ENCODE measurements around the gene TNRC6C. TPM values are rescaled to one million over a fixed set of nuclear protein-coding genes. Genes with fewer than 3 reads are reported as not detected.

TNRC6C gene
- total RNA-seq, 1 experiment from 2014 or later = 2.7 TPM

DNA sequence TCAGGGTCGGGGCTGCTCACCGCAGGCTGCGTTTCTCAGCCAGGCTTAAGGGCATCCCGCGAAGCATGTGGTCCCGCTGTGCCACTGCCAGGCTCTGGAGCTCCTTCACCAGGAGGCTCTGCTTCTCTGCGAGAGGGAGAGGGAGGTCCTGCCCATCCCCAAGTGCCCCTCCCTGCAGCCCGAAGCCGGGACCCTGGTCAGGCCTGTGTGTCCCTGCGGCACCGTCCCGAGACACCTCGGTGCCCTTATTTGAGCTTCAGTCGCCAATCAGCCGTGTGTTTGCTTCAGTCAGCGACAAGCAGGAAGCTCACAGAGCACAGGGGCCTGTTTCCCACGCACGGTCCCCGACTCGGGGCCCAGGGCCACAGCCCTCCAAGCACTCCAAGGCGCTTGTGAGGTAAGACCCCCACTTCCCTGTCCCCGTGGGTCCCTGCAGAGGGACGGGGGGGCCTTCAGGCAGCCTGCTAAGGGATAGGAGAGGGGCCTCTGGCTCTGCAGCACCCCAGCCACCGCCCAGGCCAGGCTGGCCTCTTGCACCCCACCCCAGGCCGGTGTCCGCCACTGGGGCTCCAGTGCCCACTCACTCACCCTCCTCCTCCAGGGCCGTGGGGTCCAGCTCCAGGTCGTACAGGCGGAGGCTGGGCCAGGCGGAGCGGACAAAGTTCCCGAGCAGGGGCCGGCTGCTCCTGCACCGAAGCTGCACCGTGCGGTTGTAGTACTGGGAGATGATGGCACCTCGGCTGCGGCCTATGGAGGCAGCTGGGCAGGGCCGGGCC lies 166.8 kb downstream of the TNRC6C start:
- no peak for DNase-seq (ENCODE audit: low read depth)

GRCh38 chr17:78125976-78126894 lies 167.7 kb downstream of the TNRC6C start:
- no peak for DNase-seq (ENCODE audit: low read depth)

DNA sequence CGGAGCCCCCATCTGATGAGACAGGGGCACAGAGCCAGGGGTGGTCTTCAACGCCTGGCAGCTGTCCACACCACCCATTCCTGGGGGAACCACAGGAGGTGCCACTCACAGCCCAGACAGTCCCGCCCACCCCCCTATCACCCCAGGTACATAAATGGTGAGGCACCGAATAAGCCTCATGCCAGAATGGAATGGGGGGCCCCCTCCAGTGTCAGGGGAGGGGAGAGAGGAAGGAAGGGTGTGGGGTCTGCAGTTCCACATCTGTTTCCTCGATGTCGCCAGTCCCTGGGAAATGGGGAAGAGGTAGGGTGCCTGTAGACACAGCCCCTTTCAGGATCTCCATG lies 168.4 kb downstream of the TNRC6C start:
- DNase-seq (ENCODE audit: low read depth) = no peak

DNA sequence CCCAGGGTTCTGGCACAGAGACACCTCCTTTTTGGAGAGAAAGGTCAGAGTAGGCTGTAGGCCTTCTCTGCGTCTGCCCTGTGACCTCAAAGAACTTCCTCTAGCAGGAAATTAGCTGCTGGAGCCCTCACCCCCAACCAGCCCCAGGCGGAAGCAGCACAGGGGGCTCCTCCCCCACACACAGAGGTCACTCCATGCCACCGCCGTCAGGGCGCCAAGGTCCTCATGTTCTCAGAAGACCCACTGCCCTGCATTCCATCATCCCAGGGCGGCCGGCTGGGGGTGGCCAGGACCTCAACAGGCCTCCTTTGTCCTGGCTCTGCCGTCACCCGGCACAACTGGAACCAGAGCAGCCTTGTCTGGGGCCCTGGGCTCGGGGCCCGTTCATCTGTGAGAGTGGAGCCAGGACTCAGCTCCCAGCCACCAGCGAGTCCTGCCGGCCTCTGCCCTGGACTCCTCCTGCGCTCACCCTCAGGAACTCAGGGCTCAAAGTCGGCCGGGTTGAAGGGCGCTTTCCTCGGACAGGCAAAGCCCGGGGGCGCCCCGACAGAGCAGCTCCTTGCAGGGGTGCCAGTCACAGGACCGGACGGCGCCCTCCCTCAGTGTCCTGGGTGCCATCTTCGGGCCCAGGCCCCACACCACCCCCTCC lies 168.9 kb downstream of the TNRC6C start:
- DNase-seq (ENCODE audit: low read depth) = no peak

DNA sequence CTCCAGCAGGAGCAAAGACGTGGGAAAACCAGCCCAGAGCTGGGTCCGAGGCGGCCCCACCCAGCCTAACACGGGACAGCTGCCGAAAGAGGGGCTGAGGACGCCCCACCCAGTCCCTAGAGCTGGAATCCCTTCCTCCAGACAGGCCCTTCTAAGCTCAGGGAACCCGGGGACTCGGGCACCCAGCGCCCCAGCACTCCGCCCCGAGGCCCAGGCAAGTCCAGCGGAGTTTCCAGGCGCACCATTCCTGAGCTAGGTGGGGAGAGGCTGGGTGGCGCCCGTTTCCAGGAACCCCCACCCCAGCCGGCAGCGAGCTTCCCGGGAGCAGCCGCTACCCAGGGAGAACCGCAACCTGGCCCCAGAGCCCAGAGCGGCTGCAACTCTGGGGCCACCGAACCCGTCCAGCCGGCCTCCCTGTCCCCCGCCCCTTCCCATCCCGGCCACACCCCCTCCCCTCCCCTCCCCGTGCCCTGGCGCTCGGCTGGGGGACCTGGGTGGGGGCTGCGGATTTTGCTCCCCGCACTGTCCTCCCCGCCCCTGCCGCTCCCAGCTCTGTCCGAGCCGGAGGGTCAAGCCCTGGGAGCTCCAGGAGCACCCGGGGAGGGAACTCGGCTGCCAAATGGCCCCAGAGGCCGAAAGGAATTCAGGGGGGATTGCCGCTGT lies 169.5 kb downstream of the TNRC6C start:
- no peak for DNase-seq (ENCODE audit: low read depth)

GRCh38 chr17:78128551-78129350 lies 170.2 kb downstream of the TNRC6C start, which contains the start of gene TMC6:
Gene TMC6, minus strand, starts transcription at chr17:78128755. Its CDS starts 1,923 bp downstream, at chr17:78126832.
- peak; percentile 49 for DNase-seq (ENCODE audit: low read depth)

DNA sequence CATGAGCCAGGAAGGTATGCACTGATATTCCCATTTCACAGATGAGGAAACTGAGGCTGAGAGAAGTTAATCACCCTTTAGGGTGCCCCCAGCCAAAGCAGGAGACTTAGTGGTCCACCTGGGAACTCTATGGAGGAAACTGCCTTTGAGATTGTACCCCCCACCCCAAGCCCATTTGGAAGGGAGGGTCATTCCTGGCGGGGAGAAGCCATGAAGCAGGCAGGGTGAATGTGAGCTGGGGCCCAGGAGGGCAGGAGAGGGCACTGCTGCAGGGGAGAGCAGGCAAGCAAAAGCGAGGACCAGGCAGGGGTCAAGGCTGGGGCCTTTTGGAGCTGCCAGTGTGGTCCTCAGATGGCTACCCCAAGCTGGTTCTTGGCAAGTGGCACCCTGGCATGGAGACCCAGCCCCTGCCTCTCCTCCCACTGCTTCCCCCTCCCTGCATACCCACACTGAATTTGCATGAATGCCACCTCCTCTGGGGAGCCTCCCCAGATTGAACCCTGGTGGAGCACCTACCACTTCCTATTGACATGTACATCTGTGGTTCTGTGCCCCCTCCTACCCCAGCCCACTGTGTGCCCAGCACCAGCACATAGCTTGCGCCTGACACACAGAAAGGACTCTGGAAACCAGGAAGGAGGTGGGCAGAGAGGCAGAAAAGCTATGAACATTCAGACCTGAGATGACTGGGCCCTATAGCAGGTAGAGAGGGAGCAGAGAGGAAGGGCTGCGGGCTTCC lies 171.0 kb downstream of the TNRC6C start:
- no peak for DNase-seq (ENCODE audit: low read depth)

GRCh38 chr17:78130090-78130436 lies 171.6 kb downstream of the TNRC6C start:
- DNase-seq (ENCODE audit: low read depth) = no peak

DNA sequence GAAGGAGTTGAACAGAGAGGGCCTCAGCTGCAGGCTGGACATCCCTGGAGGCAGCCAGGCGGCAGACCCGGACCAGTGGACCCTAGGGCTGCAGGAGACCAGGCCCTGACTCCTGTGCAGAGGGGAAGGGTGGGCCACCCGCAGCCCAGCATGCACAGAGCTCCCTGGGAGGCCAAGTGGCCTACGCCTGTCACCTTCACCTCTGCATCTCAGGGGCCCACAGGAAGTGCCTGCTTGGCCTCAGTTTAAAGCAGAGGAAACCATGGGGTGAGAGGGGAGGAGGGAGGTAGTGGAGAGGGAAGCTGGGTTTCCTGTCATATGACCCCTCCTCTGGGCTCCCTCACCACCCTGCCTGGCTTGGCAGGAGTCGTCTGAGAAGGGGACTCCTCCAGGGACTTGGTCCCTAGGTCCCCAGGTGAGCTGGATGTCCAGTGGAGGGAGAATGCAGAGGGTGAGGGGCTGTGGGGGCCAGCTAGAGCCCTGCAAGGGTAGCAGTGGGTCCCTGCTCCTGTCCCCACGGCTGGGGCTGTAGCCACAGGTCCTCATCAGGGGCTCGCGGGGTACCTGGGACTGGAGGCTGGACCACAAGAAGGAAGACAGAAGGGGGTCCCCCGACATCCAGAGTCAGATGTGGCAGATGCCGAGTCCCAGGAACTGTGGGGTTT lies 172.1 kb downstream of the TNRC6C start, which contains the start of gene TMC8:
TMC8 (plus strand) TSS at position 335 of the 665 bp plus-strand sequence. CDS start 818 bp downstream, outside the sequence.
- no peak for DNase-seq (ENCODE audit: low read depth)

GRCh38 chr17:78131172-78132083 lies 172.9 kb downstream of the TNRC6C start:
- DNase-seq (ENCODE audit: low read depth) = no peak

- DNase-seq (ENCODE audit: low read depth) = no peak
Measured at GRCh38 chr17:78132084-78132676, 173.7 kb downstream of the TNRC6C start.

- DNase-seq (ENCODE audit: low read depth) = no peak
Measured at GRCh38 chr17:78132767-78133178, 174.3 kb downstream of the TNRC6C start.

- no peak for DNase-seq (ENCODE audit: low read depth)
Measured at GRCh38 chr17:78133179-78133951, 174.9 kb downstream of the TNRC6C start.

GRCh38 chr17:78133971-78134898 lies 175.7 kb downstream of the TNRC6C start:
- peak; percentile 67 for DNase-seq (ENCODE audit: low read depth)

DNA sequence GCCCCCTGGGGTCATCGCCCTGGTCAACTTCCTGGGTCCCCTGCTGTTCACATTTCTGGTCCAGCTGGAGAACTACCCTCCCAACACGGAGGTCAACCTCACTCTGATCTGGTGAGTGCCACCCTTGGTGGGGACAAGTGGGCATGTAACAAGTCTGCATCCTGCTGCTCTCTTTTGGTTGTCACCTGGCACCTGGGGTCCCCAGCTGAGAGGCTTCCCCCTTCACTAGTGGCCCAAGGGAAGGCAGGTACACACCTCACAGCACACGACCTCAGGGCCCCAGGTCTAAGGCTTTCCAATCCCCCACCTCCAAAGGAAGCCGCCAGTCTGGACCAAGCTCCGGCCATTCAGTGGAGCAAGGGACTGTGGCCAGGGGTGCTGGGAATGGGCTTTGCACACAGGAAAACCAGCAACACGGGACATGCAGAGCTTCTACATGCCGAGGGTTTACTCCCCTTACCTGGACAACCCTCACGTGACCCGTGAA lies 176.4 kb downstream of the TNRC6C start:
- DNase-seq (ENCODE audit: low read depth) = no peak
